Kidney (tissue), 14 donors: Measurements from ENCODE around the gene BCAN. TPM values are rescaled to one million over a fixed set of nuclear protein-coding genes. Genes with fewer than 3 reads are reported as not detected.

Experiments
- DNase-seq, 5 donors: peaks; one replicate each; pipeline ENCODE4 v3.0.0-alpha.2; 2013 to 2020
- FAIRE-seq: peaks from 2 replicates; lab custom pipeline; 2012; peaks lifted over from hg19 to GRCh38; lab: Jason Lieb, UNC
- H3K27ac ChIP-seq, 2 donors: one replicate each; pipeline ENCODE4 v1.7.0; 2013; ENCODE audit warnings: low read depth in 2 of 2, low read length in 2 of 2, inconsistent platforms in 1 of 2
- H3K27me3 ChIP-seq: one replicate; pipeline ENCODE4 v1.7.1; 2013; ENCODE audit warnings: low read length, inconsistent platforms; ENCODE audit not compliant: control insufficient read depth, insufficient read depth
- H3K36me3 ChIP-seq, 3 donors: one replicate each; pipeline versions ENCODE4 v1.7.0 to v1.7.1; 2013; ENCODE audit warnings: low read length in 3 of 3, control low read depth in 1 of 3, inconsistent platforms in 1 of 3; ENCODE audit not compliant: insufficient read depth in 3 of 3, control insufficient read depth in 2 of 3
- H3K4me1 ChIP-seq, 3 donors: one replicate each; pipeline versions ENCODE4 v1.7.0 to v1.7.1; 2013; ENCODE audit warnings: low read length in 3 of 3, inconsistent platforms in 1 of 3, low read depth in 1 of 3; ENCODE audit not compliant: control insufficient read depth in 2 of 3, insufficient read depth in 2 of 3
- H3K4me3 ChIP-seq, 3 donors: one replicate each; pipeline versions ENCODE4 v1.7.0 to v1.8.1; 2013; ENCODE audit warnings: low read length in 3 of 3, control low read depth in 1 of 3, inconsistent platforms in 1 of 3
- H3K9ac ChIP-seq, 3 donors: one replicate each; pipeline versions ENCODE4 v1.7.0 to v1.7.1; 2013; ENCODE audit warnings: low read length in 3 of 3, control low read depth in 1 of 3, inconsistent platforms in 1 of 3
- H3K9me3 ChIP-seq, 3 donors: one replicate each; pipeline versions ENCODE4 v1.7.0 to v1.7.1; 2013; ENCODE audit warnings: low read length in 3 of 3, control low read depth in 1 of 3, inconsistent platforms in 1 of 3; ENCODE audit not compliant: control insufficient read depth in 2 of 3, insufficient read depth in 1 of 3
- CTCF ChIP-seq: IDR thresholded peaks from 3 replicates; pipeline ENCODE4 v1.5.1; 2012; ENCODE audit warnings: mild to moderate bottlenecking, moderate library complexity, borderline replicate concordance; ENCODE audit not compliant: insufficient read depth; ENCODE audit errors: extremely low read depth
- intact Hi-C: fragments of 100-400 bp; cut with DNase I; formaldehyde crosslinking; loops from one replicate; pipeline ENCODE4 v1.11.1; 2022
- polyA plus RNA-seq: library from polyadenylated mRNA; stranded (reverse); fragments of 350-450 nt; fragmentation: Illumina TruSeq; extraction: RNeasy Lipid Tissue Mini Kit (QIAGEN cat#74804); gene quantifications from one replicate; pipeline ENCODE4 v1.2.3, GENCODE V29; 2014; ENCODE audit warnings: low read depth, low replicate concordance; ENCODE audit not compliant: insufficient read depth
- total RNA-seq: library from RNA; stranded (reverse); fragmentation: NEBNext Ultra II Directional; extraction: Animal tissue kit (Norgen Biotek cat#: 25700); gene quantifications from one replicate; pipeline ENCODE4 v1.2.1, GENCODE V29; 2021
- donor health status: control.
- donor health status: control.
- donor health status: control.
- donor health status: control.
- donor health status: control.
- donor health status: DM: yes; HTN: yes; CAD: no.
- donor health status: Normal renal cell carcinoma (clear cell type).

BCAN gene
- total and polyA plus RNA-seq, 2 donors from 2014 or later, result 0.19 to 0.45 TPM

- no peak for DNase-seq
- no peak for TF ChIP-seq CTCF
- H3K36me3 ChIP-seq, result peaks cover 8 to 23% (median 14%) of the 10 kb centered on the region in 3 donors
- H3K27me3 ChIP-seq, result no peaks in the 10 kb centered on the region
- no peak for FAIRE-seq
- H3K27ac ChIP-seq, result no peak overlapping the region
- intact Hi-C loops, result no loop called here
- H3K4me1 ChIP-seq, result peaks cover 0 to 11% (median 5%) of the 10 kb centered on the region in 3 donors
- no peaks in the 10 kb centered on the region for H3K9me3 ChIP-seq
- peak overlapping the region in 1 of 3 donors; percentile 97 for H3K4me3 ChIP-seq
- H3K9ac ChIP-seq, result peak overlapping the region in 1 of 3 donors; percentile 24
These were observed 48.8 kb upstream of the BCAN start for GRCh38 chr1:156592910-156593660.

GRCh38 chr1:156593661-156593989 lies 48.3 kb upstream of the BCAN start:
- no peaks in the 10 kb centered on the region for H3K27me3 ChIP-seq
- DNase-seq (no peak), FAIRE-seq (no peak)
- TF ChIP-seq CTCF, result no peak
- H3K9me3 ChIP-seq, result no peaks in the 10 kb centered on the region
- H3K36me3 ChIP-seq, result peaks cover 9 to 25% (median 16%) of the 10 kb centered on the region in 3 donors
- peaks cover 0 to 11% (median 5%) of the 10 kb centered on the region in 3 donors for H3K4me1 ChIP-seq
- H3K27ac ChIP-seq, result no peak overlapping the region
- intact Hi-C loops, result no loop called here
- no peak overlapping the region for H3K9ac ChIP-seq
- H3K4me3 ChIP-seq, result no peak overlapping the region

- no peak for TF ChIP-seq CTCF
- Histone ChIP-seq H3K9ac (no peak overlapping the region), H3K4me1 (peaks cover 0 to 11% (median 5%) of the 10 kb centered on the region in 3 donors), H3K9me3 (no peaks in the 10 kb centered on the region), H3K36me3 (peaks cover 9 to 25% (median 16%) of the 10 kb centered on the region in 3 donors), H3K27ac (no peak overlapping the region), H3K4me3 (no peak overlapping the region), H3K27me3 (no peaks in the 10 kb centered on the region)
- intact Hi-C loops, result no loop called here
- no peak for FAIRE-seq
- no peak for DNase-seq
These were observed 47.7 kb upstream of the BCAN start for GRCh38 chr1:156594190-156594589.
